Skin of body (tissue), 3 donors: ENCODE results near the gene KCTD17. TPM values are rescaled to one million over a fixed set of nuclear protein-coding genes. Genes with fewer than 3 reads are reported as not detected.

Experiments
- DNase-seq: peaks from one replicate; lab custom pipeline; 2025; lab: John Stamatoyannopoulos, UW
- small RNA-seq: library from RNA; depleted of rRNA; stranded (forward); fragments of <200 nt; gene quantifications from one replicate; pipeline ENCODE3, GENCODE V24; 2014; ENCODE audit warnings: low replicate concordance
- total RNA-seq: library from RNA; depleted of rRNA; stranded (reverse); fragments of >200 nt; gene quantifications from one replicate; pipeline ENCODE4 v1.2.3, GENCODE V29; 2014

Gene KCTD17
- total RNA-seq, 1 donor from 2014 or later, result 11.7 TPM

- no peak for DNase-seq
Measured at GRCh38 chr22:37103656-37104452, 52.3 kb downstream of the KCTD17 start.

- DNase-seq, result no peak
Measured at GRCh38 chr22:37105154-37105553, 53.6 kb downstream of the KCTD17 start.

GRCh38 chr22:37105990-37106389, 54.4 kb downstream of the KCTD17 start:
- DNase-seq, result no peak

GRCh38 chr22:37107816-37108621, 56.5 kb downstream of the KCTD17 start:
- DNase-seq, result no peak

DNA sequence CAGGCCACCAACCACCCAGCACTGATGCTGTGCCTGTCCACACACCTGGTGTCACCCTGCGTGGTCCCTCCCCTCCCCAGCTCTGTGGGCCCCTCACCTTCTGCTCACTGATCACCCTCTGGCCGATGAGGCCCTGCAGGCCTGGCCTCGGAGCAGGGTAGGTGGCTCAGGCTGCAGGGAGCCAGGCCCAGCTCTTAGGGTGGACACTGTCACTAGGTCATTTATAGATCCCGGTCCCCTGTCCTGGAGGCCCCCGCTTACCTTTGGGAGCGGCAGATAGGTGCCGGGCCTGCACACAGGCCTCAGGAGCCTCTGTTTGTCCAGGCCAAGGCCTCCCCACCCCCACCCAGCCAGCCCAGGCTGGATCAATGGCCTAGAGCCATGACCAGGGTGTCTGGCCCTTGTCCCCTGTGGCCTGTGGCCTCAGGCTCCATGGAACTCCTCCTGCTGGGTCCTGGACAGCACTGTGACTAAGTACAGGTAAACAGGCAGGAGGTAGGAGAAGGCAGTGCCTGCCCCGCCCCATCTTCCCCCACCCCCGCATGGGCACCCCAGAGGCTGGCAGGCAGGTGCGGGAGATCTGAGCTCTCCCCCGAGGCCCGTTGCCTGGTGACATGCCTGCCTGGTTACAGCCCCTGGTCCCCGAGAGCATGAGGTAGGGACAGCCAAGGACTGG, 57.8 kb downstream of the KCTD17 start, which contains the start of gene TMPRSS6:
TMPRSS6 (minus strand) TSS at position 472 of the 676 bp plus-strand sequence. CDS start 6,296 bp downstream, outside the sequence.
- no peak for DNase-seq

DNA sequence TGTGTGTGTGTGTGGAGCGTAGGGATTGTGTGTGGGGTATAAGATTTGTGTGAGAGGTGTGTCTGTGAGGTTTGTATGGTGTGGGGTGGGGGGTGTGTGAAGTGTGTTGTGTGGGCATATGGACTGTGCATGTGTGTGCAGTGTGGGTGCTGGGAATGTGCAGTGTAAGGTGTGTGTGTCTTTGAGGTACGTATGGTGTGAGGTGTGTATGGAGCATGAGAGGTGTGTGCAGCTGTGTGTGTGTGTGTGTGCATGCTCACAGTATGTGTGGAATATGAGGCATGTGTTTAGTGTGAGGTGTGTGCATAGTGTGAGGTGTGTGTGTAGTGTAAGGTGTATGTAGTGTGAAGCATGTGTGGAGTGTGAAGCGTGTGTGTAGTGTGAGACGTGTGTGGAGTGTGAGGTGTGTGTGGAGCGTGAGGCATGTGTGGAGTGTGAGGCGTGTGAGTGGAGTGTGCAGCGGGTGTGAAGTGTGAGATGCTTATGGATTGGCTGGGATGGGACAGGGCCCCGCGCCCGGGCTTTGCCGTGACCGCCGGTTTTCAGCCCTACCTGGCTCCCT, 59.7 kb downstream of the KCTD17 start:
- DNase-seq, result no peak

GRCh38 chr22:37112084-37112728, 60.7 kb downstream of the KCTD17 start:
- no peak for DNase-seq

Small RNA genes lying within 50 kb of the gene (small RNA-seq; reads per million reads assigned to genes)
- not detected for gene RF00019

Other genes with a start within 250 kb of the KCTD17 start
- not detected for gene PVALB, start 234.7 kb upstream of the KCTD17 start, total RNA-seq
- gene NCF4, start 190.7 kb upstream of the KCTD17 start, total RNA-seq, result 10.2 TPM
- 5.3 TPM for gene CSF2RB, start 138.1 kb upstream of the KCTD17 start, total RNA-seq
- gene TST, start 32.3 kb upstream of the KCTD17 start, total RNA-seq, result 19.3 TPM
- gene MPST, start 32.0 kb upstream of the KCTD17 start, total RNA-seq, result 39.3 TPM
- 0.59 TPM for gene TMPRSS6, start 58.0 kb downstream of the KCTD17 start, total RNA-seq
- gene IL2RB, start 98.2 kb downstream of the KCTD17 start, total RNA-seq, result 0.99 TPM
- gene C1QTNF6, start 136.5 kb downstream of the KCTD17 start, total RNA-seq, result 15.0 TPM
- not detected for gene SSTR3, start 160.7 kb downstream of the KCTD17 start, total RNA-seq
- gene RAC2, start 192.5 kb downstream of the KCTD17 start, total RNA-seq, result 5.7 TPM
- gene CYTH4, start 230.8 kb downstream of the KCTD17 start, total RNA-seq, result 13.2 TPM